Prostate gland (tissue), 2 donors: ENCODE data around the gene NCAPG2.

ENCODE experiments used
- CTCF ChIP-seq, 4 experiments: fragments of 200-600 bp in 2 of 4; fragments of 450-650 bp in 2 of 4; sonication (generic) in 2 of 4; IDR thresholded peaks; 1 replicate in 3 of 4; 2 replicates in 1 of 4; pipeline ENCODE4 v1.5.1; 2016 to 2019; ENCODE audit warnings: antibody characterized with exemption in 4 of 4, mild to moderate bottlenecking in 2 of 4, moderate library complexity in 2 of 4
- POLR2A ChIP-seq: fragments of 450-650 bp; IDR thresholded peaks from one replicate; pipeline ENCODE4 v1.6.1; 2016; ENCODE audit warnings: antibody characterized with exemption, mild to moderate bottlenecking
- POLR2AphosphoS5 ChIP-seq: sonication (generic); formaldehyde crosslinking; IDR thresholded peaks from one replicate; pipeline ENCODE4 v1.6.1; 2017; ENCODE audit warnings: antibody characterized with exemption

DNA sequence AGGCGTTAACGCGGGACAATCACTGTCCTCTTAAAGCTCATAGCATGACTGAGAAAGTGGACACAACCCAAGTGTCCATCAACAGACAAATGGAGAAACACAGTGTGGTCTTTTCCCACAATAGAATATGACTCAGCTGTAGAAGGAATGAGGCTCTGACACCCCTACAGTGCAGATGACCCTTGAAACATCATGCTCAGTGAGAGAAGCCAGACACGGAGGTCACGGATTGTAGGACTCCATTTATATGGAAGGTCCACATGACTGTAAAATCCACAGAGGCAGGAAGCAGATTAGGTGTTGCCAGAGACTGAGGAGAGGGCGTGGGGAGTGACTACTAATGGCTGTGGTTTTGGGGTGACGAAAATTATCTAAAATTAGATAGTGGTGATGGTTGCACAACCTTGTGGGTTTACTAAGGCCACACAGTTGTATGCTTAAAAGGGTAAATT, 6.1 kb upstream of the NCAPG2 start:
- no peak for TF ChIP-seq CTCF (IDR thresholded peaks at IDR 0.05)
- TF ChIP-seq POLR2A: no peak
- TF ChIP-seq POLR2AphosphoS5: no peak
